IMR-90 (cell line): Measurements from ENCODE around the gene MACF1. TPM values are rescaled to one million over a fixed set of nuclear protein-coding genes. Genes with fewer than 3 reads are reported as not detected.

Experiments used
- ATAC-seq: fragments of 200-7000 bp; cut with Tn5 transposase; 2 replicates; pipeline ENCODE4 v1.9.1; 2020; ENCODE audit warnings: low read depth, mild to moderate bottlenecking, moderate library complexity
- BruUV-seq: library from RNA; stranded (reverse); fragments of 400-500 nt; replicated peaks from 2 replicates; lab custom pipeline; 2021; lab: Mats Ljungman, UMichigan
- CTCF ChIA-PET: fragments of 300-600 bp; formaldehyde crosslinking; extraction: SDS; loops from one replicate; lab custom pipeline; 2021; ENCODE audit warnings: antibody characterized with exemption; lab: Yijun Ruan, JAX
- POLR2A ChIA-PET: fragments of 300-600 bp; sonication (Branson Sonifier 250); formaldehyde crosslinking; loops from one replicate; lab custom pipeline; 2022; ENCODE audit warnings: antibody characterized with exemption; ENCODE audit not compliant: unreplicated experiment; lab: Charles Lee
- DNase-seq: peaks from one replicate; pipeline ENCODE4 v3.0.0; 2013
- H2AFZ ChIP-seq: replicated peaks from 2 replicates; pipeline ENCODE3; 2013; ENCODE audit warnings: low read length, mild to moderate bottlenecking; ENCODE audit not compliant: poor library complexity
- H2AK5ac ChIP-seq: 2 replicates; pipeline ENCODE4 v1.6.1; 2013; ENCODE audit warnings: low read depth, low read length, inconsistent platforms
- H2AK9ac ChIP-seq: replicated peaks from 2 replicates; pipeline ENCODE3; 2013; ENCODE audit warnings: mild to moderate bottlenecking, low read depth, low read length, moderate library complexity; ENCODE audit not compliant: poor library complexity
- H2BK120ac ChIP-seq: 2 replicates; pipeline ENCODE4 v1.6.1; 2013; ENCODE audit warnings: low read depth, low read length, inconsistent platforms
- H2BK15ac ChIP-seq: 3 replicates; pipeline ENCODE4 v1.6.1; 2013; ENCODE audit warnings: low read depth, low read length, inconsistent platforms
- H2BK20ac ChIP-seq: 2 replicates; pipeline ENCODE4 v1.6.1; 2013; ENCODE audit warnings: low read depth, mild to moderate bottlenecking, inconsistent platforms, low read length, moderate library complexity
- H2BK5ac ChIP-seq: 2 replicates; pipeline ENCODE4 v1.6.1; 2013; ENCODE audit warnings: mild to moderate bottlenecking, low read depth, low read length, inconsistent platforms; ENCODE audit not compliant: poor library complexity, severe bottlenecking
- H3K14ac ChIP-seq: replicated peaks from 2 replicates; pipeline ENCODE4 v1.6.1; 2013; ENCODE audit warnings: low read depth, low read length, inconsistent platforms
- H3K18ac ChIP-seq: 2 replicates; pipeline ENCODE4 v1.6.1; 2013; ENCODE audit warnings: low read depth, low read length, control low read depth
- H3K23ac ChIP-seq: 2 replicates; pipeline ENCODE4 v1.6.1; 2013; ENCODE audit warnings: low read depth, low read length, inconsistent platforms
- H3K27ac ChIP-seq: 2 replicates; pipeline ENCODE4 v1.5.1; 2013; ENCODE audit warnings: mild to moderate bottlenecking, control low read depth, low read length; ENCODE audit not compliant: insufficient read depth
- H3K27me3 ChIP-seq: 2 replicates; pipeline ENCODE4 v1.6.1; 2013; ENCODE audit warnings: low read length; ENCODE audit not compliant: control insufficient read depth, insufficient read depth
- H3K36me3 ChIP-seq: 2 replicates; pipeline ENCODE4 v1.6.1; 2013; ENCODE audit warnings: low read length, mixed read lengths; ENCODE audit not compliant: control insufficient read depth, insufficient read depth
- H3K4ac ChIP-seq: 2 replicates; pipeline ENCODE4 v1.6.1; 2013; ENCODE audit warnings: low read depth, low read length, inconsistent platforms
- H3K4me1 ChIP-seq: 2 replicates; pipeline ENCODE4 v1.6.1; 2013; ENCODE audit warnings: low read length, mixed read lengths; ENCODE audit not compliant: control insufficient read depth, insufficient read depth
- H3K4me2 ChIP-seq: 2 replicates; pipeline ENCODE4 v1.6.1; 2013; ENCODE audit warnings: low read depth, mild to moderate bottlenecking, control low read depth, low read length, moderate library complexity
- H3K4me3 ChIP-seq: 2 replicates; pipeline ENCODE4 v1.5.1; 2013; ENCODE audit warnings: low read depth, mild to moderate bottlenecking, control low read depth, low read length, moderate library complexity; ENCODE audit not compliant: insufficient read depth
- H3K56ac ChIP-seq: 2 replicates; pipeline ENCODE4 v1.6.1; 2013; ENCODE audit warnings: low read length, inconsistent platforms; ENCODE audit not compliant: insufficient read depth; ENCODE audit errors: extremely low read depth
- H3K79me1 ChIP-seq, 2 experiments: 2 replicates each; pipeline ENCODE4 v1.6.1; 2013; ENCODE audit warnings: low read length in 2 of 2, inconsistent platforms in 1 of 2, low read depth in 1 of 2
- H3K9ac ChIP-seq: 2 replicates; pipeline ENCODE4 v1.6.1; 2013; ENCODE audit warnings: low read depth, low read length, control low read depth
- H3K9me1 ChIP-seq: 2 replicates; pipeline ENCODE4 v1.6.1; 2013; ENCODE audit warnings: low read length, inconsistent platforms; ENCODE audit not compliant: insufficient read depth
- H3K9me3 ChIP-seq: 2 replicates; pipeline ENCODE4 v1.6.1; 2013; ENCODE audit warnings: low read length; ENCODE audit not compliant: control insufficient read depth, insufficient read depth
- H4K20me1 ChIP-seq: 2 replicates; pipeline ENCODE4 v1.6.1; 2013; ENCODE audit warnings: low read length, inconsistent platforms; ENCODE audit not compliant: insufficient read depth
- H4K5ac ChIP-seq: 2 replicates; pipeline ENCODE4 v1.6.1; 2013; ENCODE audit warnings: mild to moderate bottlenecking, low read depth, low read length, control low read depth
- H4K8ac ChIP-seq, 2 experiments: 2 replicates each; pipeline ENCODE4 v1.6.1; 2013; ENCODE audit warnings: low read depth in 2 of 2, low read length in 2 of 2, control low read depth in 1 of 2, inconsistent platforms in 1 of 2
- H4K91ac ChIP-seq: 2 replicates; pipeline ENCODE4 v1.6.1; 2013; ENCODE audit warnings: low read depth, low read length, inconsistent platforms; ENCODE audit not compliant: insufficient read depth
- CHD1 ChIP-seq: IDR thresholded peaks from 2 replicates; pipeline ENCODE4 v1.6.1; 2012; ENCODE audit warnings: low read depth, low read length, improper control_type of control experiment
- MAZ ChIP-seq: IDR thresholded peaks from 2 replicates; pipeline ENCODE4 v1.6.1; 2012; ENCODE audit warnings: low read depth, mild to moderate bottlenecking, low read length, improper control_type of control experiment, moderate library complexity, borderline replicate concordance
- NFE2L2 ChIP-seq: fragments of 150-350 bp; IDR thresholded peaks from 2 replicates; pipeline ENCODE4 v1.6.1; 2016; ENCODE audit warnings: low read depth, mild to moderate bottlenecking, low read length
- RCOR1 ChIP-seq: IDR thresholded peaks from 2 replicates; pipeline ENCODE4 v1.6.1; 2012; ENCODE audit warnings: mild to moderate bottlenecking, low read length, improper control_type of control experiment; ENCODE audit not compliant: insufficient replicate concordance
- RFX5 ChIP-seq: IDR thresholded peaks from 2 replicates; pipeline ENCODE4 v1.8.0; 2012; ENCODE audit warnings: low read depth, mild to moderate bottlenecking, low read length, moderate library complexity
- SMC3 ChIP-seq: fragments of 150-350 bp; IDR thresholded peaks from 2 replicates; pipeline ENCODE4 v1.6.1; 2016; ENCODE audit warnings: low read depth, mild to moderate bottlenecking, antibody characterized with exemption, low read length, moderate library complexity
- WGBS, 2 experiments: methylation state at CpG; one replicate each; pipeline versions ENCODE4 v1.1.5 to v1.1.7; 2013; ENCODE audit warnings: missing lambda C conversion rate in 2 of 2; ENCODE audit not compliant: insufficient read length in 1 of 2; ENCODE audit errors: extremely low coverage in 2 of 2; 5-methylcytosine and 5-hydroxymethylcytosine counted together
- dilution Hi-C: fragments of 300-500 bp; cut with HindIII; formaldehyde crosslinking; loops from one replicate; pipeline ENCODE4 v1.14.3; 2018; ENCODE audit warnings: low sequenced_read_pairs; ENCODE audit not compliant: unreplicated experiment
- in situ Hi-C: fragments of 300-500 bp; cut with MboI; formaldehyde crosslinking; loops from 3 replicates; pipeline ENCODE4 v1.14.3; 2019; ENCODE audit warnings: low sequenced_read_pairs, inconsistent platforms, mixed read lengths
- intact Hi-C: fragments of 100-400 bp; cut with micrococcal nuclease; formaldehyde crosslinking; loops from 2 replicates; pipeline ENCODE4 v1.10.0; 2022
- polyA plus RNA-seq, 3 experiments: library from polyadenylated mRNA; depleted of rRNA; stranded (reverse); fragments of >200 nt; gene quantifications; 2 replicates each; pipeline ENCODE4 v1.2.3, GENCODE V29; 2012; ENCODE audit warnings: low replicate concordance in 1 of 3
- total RNA-seq: library from RNA; depleted of rRNA; stranded (reverse); fragments of >200 nt; gene quantifications from 2 replicates; pipeline ENCODE4 v1.2.3, GENCODE V29; 2012
- TF ChIP-seq, protein P1 (sequence below): conservative IDR thresholded peaks from 2 replicates; pipeline ENCODE4 v1.5.1; 2012; ENCODE audit warnings: mild to moderate bottlenecking, low read depth, low read length, improper control_type of control experiment

MACF1 gene
- total and polyA plus RNA-seq, 2 of the 4 experiments (the other 2 are of a cell fraction): 67.6 to 369 TPM

DNA sequence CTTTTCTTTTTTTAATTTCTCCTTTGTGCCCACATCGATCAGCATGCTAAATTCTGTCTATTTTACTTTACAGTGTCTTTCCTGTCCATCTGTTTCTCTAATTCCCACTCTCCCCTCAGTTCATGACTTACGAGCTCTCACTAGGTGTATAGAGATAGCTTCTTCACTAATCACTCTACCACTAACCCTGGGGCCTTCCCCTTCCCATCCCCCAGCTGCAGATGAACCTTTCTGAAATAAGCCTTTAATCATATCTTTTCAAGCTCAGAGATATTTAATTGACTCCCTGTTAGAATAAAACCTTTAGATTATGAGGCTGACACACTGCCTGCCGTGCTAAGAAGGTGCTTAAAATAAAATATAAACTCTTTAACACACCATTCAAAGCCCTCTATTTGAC, 220.7 kb downstream of the MACF1 start:
- Histone ChIP-seq H2BK5ac (no peak overlapping the region), H3K14ac (no peak overlapping the region), H3K27ac (no peak overlapping the region), H3K4ac (no peak overlapping the region), H2BK120ac (no peak overlapping the region), H2BK15ac (no peak overlapping the region), H3K4me2 (no peak overlapping the region), H3K36me3 (peaks cover 23% of the 10 kb centered on the region), H3K9ac (no peak overlapping the region), H3K9me3 (no peaks in the 10 kb centered on the region), H2AK5ac (no peak overlapping the region), H3K79me1 (peaks cover 22 to 52% of the 10 kb centered on the region in 2 experiments), H4K8ac (no peak overlapping the region), H3K23ac (no peak overlapping the region), H4K5ac (no peak overlapping the region), H3K56ac (no peak overlapping the region), H4K20me1 (peaks cover 7% of the 10 kb centered on the region; the same call in 1 of the 2 replicates), H3K18ac (no peak overlapping the region), H2AFZ (no peak overlapping the region), H2BK20ac (no peak overlapping the region), H2AK9ac (no peak overlapping the region), H3K4me3 (no peak overlapping the region), H3K4me1 (0 out of 2 replicates have a peak, but pooled peaks cover 2% of the 10 kb centered on the region), H4K91ac (no peak overlapping the region), H3K27me3 (no peaks in the 10 kb centered on the region), H3K9me1 (peaks cover 3% of the 10 kb centered on the region; the same call in 1 of the 2 replicates)
- intact Hi-C loops (loop anchor here (2.0 kb wide), 1 partner anchor 14 kb away; no protein-coding TSS in a partner anchor), in situ Hi-C loops (no loop called here), dilution Hi-C loops (no loop called here)
- TF ChIP-seq, protein P1, sequence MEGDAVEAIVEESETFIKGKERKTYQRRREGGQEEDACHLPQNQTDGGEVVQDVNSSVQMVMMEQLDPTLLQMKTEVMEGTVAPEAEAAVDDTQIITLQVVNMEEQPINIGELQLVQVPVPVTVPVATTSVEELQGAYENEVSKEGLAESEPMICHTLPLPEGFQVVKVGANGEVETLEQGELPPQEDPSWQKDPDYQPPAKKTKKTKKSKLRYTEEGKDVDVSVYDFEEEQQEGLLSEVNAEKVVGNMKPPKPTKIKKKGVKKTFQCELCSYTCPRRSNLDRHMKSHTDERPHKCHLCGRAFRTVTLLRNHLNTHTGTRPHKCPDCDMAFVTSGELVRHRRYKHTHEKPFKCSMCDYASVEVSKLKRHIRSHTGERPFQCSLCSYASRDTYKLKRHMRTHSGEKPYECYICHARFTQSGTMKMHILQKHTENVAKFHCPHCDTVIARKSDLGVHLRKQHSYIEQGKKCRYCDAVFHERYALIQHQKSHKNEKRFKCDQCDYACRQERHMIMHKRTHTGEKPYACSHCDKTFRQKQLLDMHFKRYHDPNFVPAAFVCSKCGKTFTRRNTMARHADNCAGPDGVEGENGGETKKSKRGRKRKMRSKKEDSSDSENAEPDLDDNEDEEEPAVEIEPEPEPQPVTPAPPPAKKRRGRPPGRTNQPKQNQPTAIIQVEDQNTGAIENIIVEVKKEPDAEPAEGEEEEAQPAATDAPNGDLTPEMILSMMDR: no peak
- TF ChIP-seq RCOR1 (no peak), CHD1 (no peak), NFE2L2 (no peak), MAZ (no peak), RFX5 (no peak), SMC3 (no peak)
- ATAC-seq (no peak), DNase-seq (no peak)
- POLR2A ChIA-PET: no interaction called here
- CTCF ChIA-PET: interaction anchor here (1.0 to 2.6 kb wide), 2 partner anchors 14 to 16 kb away, joined by 3 to 11 read pairs; no protein-coding TSS in a partner anchor
- no TSS peak for BruUV-seq
- WGBS, 2 experiments: no CpG with 5 or more reads among the region's 3 CpGs
